K562 (cell line): ENCODE measurements around the gene RMC1. TPM values are rescaled to one million over a fixed set of nuclear protein-coding genes. Genes with fewer than 3 reads are reported as not detected.

Experiments used
- ATAC-seq: fragments of 200-7000 bp; cut with Tn5 transposase; 3 replicates; pipeline ENCODE4 v1.9.1; 2020; ENCODE audit warnings: moderate library complexity
- BruUV-seq: library from RNA; stranded (reverse); fragments of 400-500 nt; replicated peaks from 2 replicates; lab custom pipeline; 2021; lab: Mats Ljungman, UMichigan
- CTCF ChIA-PET: fragments of 300-600 bp; formaldehyde crosslinking; extraction: SDS; loops from one replicate; lab custom pipeline; 2021; ENCODE audit warnings: low intra/inter-chr PET ratio; lab: Yijun Ruan, JAX
- POLR2A ChIA-PET: fragments of 300-600, 350-650 bp; sonication (Branson Sonifier 250); formaldehyde crosslinking; extraction: SDS; loops from one replicate; lab custom pipeline; 2021; ENCODE audit warnings: antibody characterized with exemption, inconsistent platforms; lab: Yijun Ruan, JAX
- DNase-seq, 4 experiments: peaks; one replicate each; pipeline versions ENCODE4 v3.0.0 to v3.0.0-alpha.2; 2011 to 2018; ENCODE audit warnings: low spot score in 3 of 4, mixed read lengths in 3 of 4; ENCODE audit errors: extremely low read depth in 1 of 4
- FAIRE-seq: peaks from 2 replicates; lab custom pipeline; 2011; peaks lifted over from hg19 to GRCh38; lab: Jason Lieb, UNC
- H2AFZ ChIP-seq: 2 replicates; pipeline ENCODE4 v1.6.0; 2011; ENCODE audit warnings: low read depth, low read length, control low read depth, inconsistent platforms
- H3K27ac ChIP-seq: fragments of 200-600 bp; 3 replicates; pipeline ENCODE4 v1.8.0; 2011; ENCODE audit warnings: low read depth, mild to moderate bottlenecking, control low read depth, inconsistent platforms, low read length, moderate library complexity, mixed read lengths; ENCODE audit errors: extremely low read depth
- H3K27me3 ChIP-seq, 2 experiments: fragments of 300-600 bp in 1 of 2; 2 replicates in 1 of 2; 3 replicates in 1 of 2; pipeline versions ENCODE4 v1.6.0 to v1.8.0; 2011; ENCODE audit warnings: inconsistent platforms in 2 of 2, low read length in 2 of 2, mild to moderate bottlenecking in 1 of 2, mixed read lengths in 1 of 2, moderate library complexity in 1 of 2; ENCODE audit not compliant: control insufficient read depth in 2 of 2, insufficient read depth in 2 of 2
- H3K36me3 ChIP-seq: fragments of 300-600 bp; 3 replicates; pipeline ENCODE4 v1.8.0; 2011; ENCODE audit warnings: mild to moderate bottlenecking, low read length, inconsistent platforms; ENCODE audit not compliant: control insufficient read depth, insufficient read depth
- H3K4me1 ChIP-seq, 2 experiments: fragments of 200-600 bp in 1 of 2; replicated peaks in 1 of 2; 2 replicates in 1 of 2; 3 replicates in 1 of 2; pipeline versions ENCODE4 v1.5.1 to v1.8.0; 2011; ENCODE audit warnings: inconsistent platforms in 2 of 2, low read length in 2 of 2, mild to moderate bottlenecking in 1 of 2, mixed read lengths in 1 of 2, moderate library complexity in 1 of 2; ENCODE audit not compliant: control insufficient read depth in 2 of 2, insufficient read depth in 2 of 2
- H3K4me2 ChIP-seq: 2 replicates; pipeline ENCODE4 v1.6.1; 2011; ENCODE audit warnings: low read length, control low read depth, inconsistent platforms, mixed read lengths; ENCODE audit not compliant: insufficient read depth
- H3K4me3 ChIP-seq: fragments of 200-600 bp; sonication (generic), shearing (Covaris generic); 2 replicates; pipeline ENCODE4 v1.5.1; 2016; ENCODE audit warnings: control low read depth, inconsistent platforms
- H3K79me2 ChIP-seq: fragments of 200-600 bp; 3 replicates; pipeline ENCODE4 v1.8.0; 2011; ENCODE audit warnings: low read length, inconsistent platforms; ENCODE audit not compliant: control insufficient read depth, insufficient read depth
- H3K9ac ChIP-seq, 2 experiments: 2 replicates each; pipeline versions ENCODE4 v1.6.0 to v1.6.1; 2011; ENCODE audit warnings: low read depth in 2 of 2, low read length in 2 of 2, control low read depth in 1 of 2, inconsistent platforms in 1 of 2, mild to moderate bottlenecking in 1 of 2, mixed read lengths in 1 of 2; ENCODE audit not compliant: insufficient read depth in 1 of 2
- H3K9me1 ChIP-seq: one replicate; pipeline ENCODE4 v1.6.0; 2011; ENCODE audit warnings: inconsistent platforms, mild to moderate bottlenecking, low read length, moderate library complexity; ENCODE audit not compliant: control insufficient read depth, insufficient read depth
- H3K9me3 ChIP-seq: replicated peaks from 2 replicates; pipeline ENCODE4 v1.5.1; 2011; ENCODE audit warnings: low read depth, low read length, inconsistent platforms; ENCODE audit not compliant: control insufficient read depth, insufficient read depth
- H4K20me1 ChIP-seq: replicated peaks from 2 replicates; pipeline ENCODE4 v1.6.1; 2011; ENCODE audit warnings: low read length, inconsistent platforms, mixed read lengths; ENCODE audit not compliant: control insufficient read depth, insufficient read depth
- CBFA2T2 ChIP-seq: fragments of 450-650 bp; conservative IDR thresholded peaks from 2 replicates; pipeline ENCODE4 v1.6.1; 2017; ENCODE audit warnings: mild to moderate bottlenecking
- ZNF592 ChIP-seq: fragments of 450-650 bp; IDR thresholded peaks from 2 replicates; pipeline ENCODE4 v1.6.1; 2017; ENCODE audit warnings: antibody characterized with exemption, mild to moderate bottlenecking
- WGBS: fragments of 100-300 bp; shearing (Covaris generic); methylation state at CpG from one replicate; pipeline ENCODE4 v1.1.6; 2016; ENCODE audit warnings: low coverage, mixed read lengths; ENCODE audit not compliant: insufficient coverage; ENCODE audit errors: missing lambda C conversion rate; 5-methylcytosine and 5-hydroxymethylcytosine counted together
- in situ Hi-C: fragments of 300-500 bp; cut with MboI; formaldehyde crosslinking; loops from 4 replicates; pipeline ENCODE4 v1.15.0; 2018; ENCODE audit warnings: inconsistent platforms, mixed read lengths
- intact Hi-C: fragments of 100-400 bp; cut with micrococcal nuclease; formaldehyde crosslinking; loops from 2 replicates; pipeline ENCODE4 v1.14.2; 2022
- polyA plus RNA-seq, 8 experiments: library from polyadenylated mRNA; depleted of rRNA in 4 of 8; stranded (reverse) in 5 of 8; unstranded in 3 of 8; fragments of >200 nt; fragmentation: Nextera tagmentation in 2 of 8; fragmentation: Illumina TruSeq in 1 of 8; extraction: Ambion mirVana in 2 of 8; extraction: Trizol in 1 of 8; gene quantifications; 2 replicates each; pipeline versions ENCODE4 v1.2.1 to v1.2.3, GENCODE V29; 2011 to 2014; ENCODE audit warnings: inconsistent platforms in 1 of 8, missing spikeins in 1 of 8
- total RNA-seq, 7 experiments: library from RNA; depleted of rRNA in 6 of 7; stranded (reverse); fragments of >200 nt in 6 of 7; fragmentation: Illumina TruSeq in 2 of 7; extraction: Trizol in 2 of 7; gene quantifications; 2 replicates each; pipeline versions ENCODE4 v1.2.1 to v1.2.3, GENCODE V29; 2011 to 2021; ENCODE audit warnings: low replicate concordance in 1 of 7

Gene RMC1
- total and polyA plus RNA-seq, 9 of the 15 experiments (the other 6 are each of a cell fraction or from before 2014, with no cell fraction given) = 7.5 to 42.4 (median 35.5) TPM

- no peak for TF ChIP-seq CBFA2T2
- no peak for TF ChIP-seq ZNF592
- TF ChIP-seq, all 486 proteins: peak for 0
- H3K36me3 ChIP-seq = peaks cover 83% of the 10 kb centered on the region
Observed at GRCh38 chr18:23521271-23521670, 18.0 kb downstream of the RMC1 start.

More at GRCh38 chr18:23521271-23521670, 18.0 kb downstream of the RMC1 start:
- FAIRE-seq = peak; percentile 6
- WGBS = 85% methylated on average over 7 of the region's 7 CpGs
- no peak overlapping the region for H3K27ac ChIP-seq
- intact Hi-C loops = no loop called here
- no peak for ATAC-seq
- no peaks in the 10 kb centered on the region for H3K79me2 ChIP-seq
- ChIA-PET CTCF (no interaction called here), POLR2A (interaction anchor here (0.5 kb wide), 1 partner anchor 328 kb away, joined by 3 read pairs; no protein-coding TSS in a partner anchor)
- no peak for DNase-seq
- H2AFZ ChIP-seq = no peak overlapping the region
- H3K9me1 ChIP-seq = no peaks in the 10 kb centered on the region
- no peak overlapping the region for H3K9ac ChIP-seq
- H3K4me2 ChIP-seq = no peak overlapping the region
- in situ Hi-C loops = no loop called here
- no peak overlapping the region for H3K4me3 ChIP-seq
- H3K4me1 ChIP-seq = no peaks in the 10 kb centered on the region
- H3K27me3 ChIP-seq = no peaks in the 10 kb centered on the region
- no TSS peak for BruUV-seq
- no peaks in the 10 kb centered on the region for H3K9me3 ChIP-seq
- no peaks in the 10 kb centered on the region for H4K20me1 ChIP-seq
